Left colon (tissue), 2 donors: ENCODE measurements around the gene CTAGE8. TPM values are rescaled to one million over a fixed set of nuclear protein-coding genes. Genes with fewer than 3 reads are reported as not detected.
"Not testable (repeated sequence)": the region's sequence is repeated elsewhere in the genome, so short reads cannot be mapped to it uniquely, and the experiment has no call there.

ENCODE experiments used
- ATAC-seq: fragments of 200-7000 bp; cut with Tn5 transposase; one replicate; pipeline ENCODE4 v1.9.1; 2020; ENCODE audit warnings: mild to moderate bottlenecking, moderate library complexity
- DNase-seq, 2 donors: peaks; one replicate each; pipeline ENCODE4 v3.0.0-alpha.2; 2020
- intact Hi-C, 2 donors: fragments of 100-400 bp; cut with DNase I in 1 of 2; cut with micrococcal nuclease in 1 of 2; formaldehyde crosslinking; loops; one replicate each; pipeline versions ENCODE4 v1.11.2 to v1.14.0; 2022; cut with DNase I, micrococcal nuclease
- total RNA-seq, 2 donors: library from RNA; stranded (reverse); fragmentation: NEBNext Ultra II Directional; extraction: Animal tissue kit (Norgen Biotek cat#: 25700); gene quantifications; one replicate each; pipeline ENCODE4 v1.2.1, GENCODE V29; 2021
- donor health status: DM: no; HTN: no; CAD: no.
- donor health status: DM: yes; HTN: yes; CAD: no.

The CTAGE8 gene
- total RNA-seq, 2 donors from 2014 or later, result 4.0 to 5.9 TPM

- intact Hi-C loops, DNase-seq, ATAC-seq: not testable (repeated sequence)
These were observed 51.9 kb downstream of the CTAGE8 start for GRCh38 chr7:144217200-144217599.

Other genes with a start within 250 kb of the CTAGE8 start
- gene OR2A5, start 220.3 kb downstream of the CTAGE8 start, total RNA-seq, result not detected
- gene OR2A25, start 199.5 kb downstream of the CTAGE8 start, total RNA-seq, result not detected
- not detected for gene OR2A12, start 183.0 kb downstream of the CTAGE8 start, total RNA-seq
- not detected for gene OR2A2, start 159.7 kb downstream of the CTAGE8 start, total RNA-seq
- gene OR2A14, start 146.1 kb downstream of the CTAGE8 start, total RNA-seq, result not detected
- 10 to 100 TPM in 1 of 2 donors, 1 to 10 TPM in 1; 5.1 to 15.2 TPM for gene CTAGE4, start 85.8 kb downstream of the CTAGE8 start, total RNA-seq
- gene ARHGEF35, start 73.5 kb downstream of the CTAGE8 start, total RNA-seq, result 10 to 100 TPM; 39.9 to 62.4 TPM
- gene OR2A42, start 29.7 kb downstream of the CTAGE8 start, total RNA-seq, result not detected
- gene OR2A7, start 4.5 kb downstream of the CTAGE8 start, total RNA-seq, result 10 to 100 TPM; 21.9 to 29.5 TPM
- gene OR2A1, start 43.1 kb upstream of the CTAGE8 start, total RNA-seq, result not detected
- 10 to 100 TPM; 73.8 to 80.5 TPM for gene ARHGEF5, start 86.1 kb upstream of the CTAGE8 start, total RNA-seq
- not detected for gene NOBOX, start 134.4 kb upstream of the CTAGE8 start, total RNA-seq